HepG2 (cell line): ENCODE results near the gene TRAF4. TPM values are rescaled to one million over a fixed set of nuclear protein-coding genes. Genes with fewer than 3 reads are reported as not detected.

Experiments
- CHD2 ChIP-seq: IDR thresholded peaks from 2 replicates; pipeline ENCODE4 v1.6.1; 2011; ENCODE audit warnings: low read depth, low read length, improper control_type of control experiment
- DDIT3 ChIP-seq: sonication (generic); formaldehyde crosslinking; IDR thresholded peaks from 2 replicates; pipeline ENCODE4 v1.4.0; 2020; ENCODE audit warnings: mild to moderate bottlenecking, missing genetic modification reagents
- HHEX ChIP-seq: IDR thresholded peaks from 2 replicates; pipeline ENCODE4 v1.6.1; 2016; ENCODE audit warnings: control low read depth
- ISL2 ChIP-seq: sonication (generic); formaldehyde crosslinking; IDR thresholded peaks from 2 replicates; pipeline ENCODE4 v1.5.0; 2020; ENCODE audit warnings: missing genetic modification reagents
- KDM2A ChIP-seq: sonication (generic); formaldehyde crosslinking; IDR thresholded peaks from 2 replicates; pipeline ENCODE4 v1.4.0; 2020; ENCODE audit warnings: low read depth, missing genetic modification reagents, borderline replicate concordance
- MBNL3 ChIP-seq: fragments of 250-450 bp; sonication (Bioruptor Pico); conservative IDR thresholded peaks from 2 replicates; pipeline ENCODE4 v1.8.0; 2022; ENCODE audit warnings: mild to moderate bottlenecking, inconsistent platforms
- NPAS2 ChIP-seq: sonication (generic); formaldehyde crosslinking; IDR thresholded peaks from 2 replicates; pipeline ENCODE4 v1.8.0; 2022; ENCODE audit warnings: mild to moderate bottlenecking, missing genetic modification reagents, borderline replicate concordance
- PHF20 ChIP-seq: sonication (generic); formaldehyde crosslinking; IDR thresholded peaks from 2 replicates; pipeline ENCODE4 v1.5.0; 2020; ENCODE audit warnings: mild to moderate bottlenecking, missing genetic modification reagents
- SNAPC2 ChIP-seq: sonication (generic); formaldehyde crosslinking; IDR thresholded peaks from 2 replicates; pipeline ENCODE4 v1.8.1; 2022; ENCODE audit warnings: mild to moderate bottlenecking, missing genetic modification reagents
- TAF1 ChIP-seq: sonication (generic); formaldehyde crosslinking; IDR thresholded peaks from 2 replicates; pipeline ENCODE4 v1.4.0; 2020; ENCODE audit warnings: missing genetic modification reagents
- TMF1 ChIP-seq: sonication (generic); formaldehyde crosslinking; IDR thresholded peaks from 2 replicates; pipeline ENCODE4 v1.8.1; 2022; ENCODE audit warnings: low read depth, missing genetic modification reagents
- ZBTB3 ChIP-seq: sonication (generic); formaldehyde crosslinking; IDR thresholded peaks from 2 replicates; pipeline ENCODE4 v1.4.0; 2020; ENCODE audit warnings: low read depth, mild to moderate bottlenecking, moderate library complexity, missing genetic modification reagents, borderline replicate concordance
- ZFP91 ChIP-seq: sonication (generic); formaldehyde crosslinking; IDR thresholded peaks from 2 replicates; pipeline ENCODE4 v1.9.0; 2022; ENCODE audit warnings: missing genetic modification reagents, mild to moderate bottlenecking, borderline replicate concordance
- ZIK1 ChIP-seq: sonication (generic); formaldehyde crosslinking; IDR thresholded peaks from 2 replicates; pipeline ENCODE4 v1.5.0; 2020; ENCODE audit warnings: mild to moderate bottlenecking, low read depth, missing genetic modification reagents, borderline replicate concordance
- ZSCAN20 ChIP-seq: sonication (generic); formaldehyde crosslinking; IDR thresholded peaks from 2 replicates; pipeline ENCODE4 v1.4.0; 2020; ENCODE audit warnings: missing genetic modification reagents, mild to moderate bottlenecking, borderline replicate concordance
- ZSCAN29 ChIP-seq: sonication (generic); formaldehyde crosslinking; conservative IDR thresholded peaks from 2 replicates; pipeline ENCODE4 v1.4.0; 2020; ENCODE audit warnings: mild to moderate bottlenecking, missing genetic modification reagents
- ZZZ3 ChIP-seq: sonication (generic); formaldehyde crosslinking; IDR thresholded peaks from 2 replicates; pipeline ENCODE4 v1.4.0; 2020; ENCODE audit warnings: missing genetic modification reagents, mild to moderate bottlenecking, borderline replicate concordance
- polyA plus RNA-seq, 8 experiments: library from polyadenylated mRNA; depleted of rRNA in 3 of 8; stranded (reverse) in 7 of 8; unstranded in 1 of 8; fragments of >200 nt; fragmentation: Illumina TruSeq in 4 of 8; extraction: Trizol in 4 of 8; gene quantifications; 2 replicates each; pipeline versions ENCODE4 v1.2.1 to v1.2.3, GENCODE V29; 2011 to 2016; ENCODE audit warnings: low read depth in 4 of 8, missing spikeins in 1 of 8, mixed read lengths in 1 of 8; ENCODE audit not compliant: insufficient read depth in 1 of 8
- total RNA-seq, 5 experiments: library from RNA; depleted of rRNA; stranded (reverse); fragments of >200 nt; fragmentation: Illumina TruSeq; extraction: Trizol; gene quantifications; 2 replicates each; pipeline ENCODE4 v1.2.3, GENCODE V29; 2016; ENCODE audit warnings: low read depth in 1 of 5
- TF ChIP-seq, protein P1 (sequence below): sonication (generic); formaldehyde crosslinking; conservative IDR thresholded peaks from 2 replicates; pipeline ENCODE4 v1.8.0; 2022; ENCODE audit warnings: missing genetic modification reagents
- TF ChIP-seq, protein P2 (sequence below): IDR thresholded peaks from 2 replicates; pipeline ENCODE4 v1.6.1; 2018; ENCODE audit warnings: missing genetic modification reagents
- TF ChIP-seq, protein P3 (sequence below): sonication (generic); formaldehyde crosslinking; IDR thresholded peaks from 2 replicates; pipeline ENCODE4 v1.8.1; 2023; ENCODE audit warnings: missing genetic modification reagents, mild to moderate bottlenecking, borderline replicate concordance
- TF ChIP-seq, protein P4 (sequence below): sonication (generic); formaldehyde crosslinking; IDR thresholded peaks from 2 replicates; pipeline ENCODE4 v1.8.1; 2023; ENCODE audit warnings: mild to moderate bottlenecking, inconsistent platforms, moderate library complexity, missing genetic modification reagents, borderline replicate concordance

The TRAF4 gene
- total and polyA plus RNA-seq, 2 of the 13 experiments (the other 11 are each of a cell fraction or from before 2014, with no cell fraction given): 86.0 to 89.9 TPM

DNA sequence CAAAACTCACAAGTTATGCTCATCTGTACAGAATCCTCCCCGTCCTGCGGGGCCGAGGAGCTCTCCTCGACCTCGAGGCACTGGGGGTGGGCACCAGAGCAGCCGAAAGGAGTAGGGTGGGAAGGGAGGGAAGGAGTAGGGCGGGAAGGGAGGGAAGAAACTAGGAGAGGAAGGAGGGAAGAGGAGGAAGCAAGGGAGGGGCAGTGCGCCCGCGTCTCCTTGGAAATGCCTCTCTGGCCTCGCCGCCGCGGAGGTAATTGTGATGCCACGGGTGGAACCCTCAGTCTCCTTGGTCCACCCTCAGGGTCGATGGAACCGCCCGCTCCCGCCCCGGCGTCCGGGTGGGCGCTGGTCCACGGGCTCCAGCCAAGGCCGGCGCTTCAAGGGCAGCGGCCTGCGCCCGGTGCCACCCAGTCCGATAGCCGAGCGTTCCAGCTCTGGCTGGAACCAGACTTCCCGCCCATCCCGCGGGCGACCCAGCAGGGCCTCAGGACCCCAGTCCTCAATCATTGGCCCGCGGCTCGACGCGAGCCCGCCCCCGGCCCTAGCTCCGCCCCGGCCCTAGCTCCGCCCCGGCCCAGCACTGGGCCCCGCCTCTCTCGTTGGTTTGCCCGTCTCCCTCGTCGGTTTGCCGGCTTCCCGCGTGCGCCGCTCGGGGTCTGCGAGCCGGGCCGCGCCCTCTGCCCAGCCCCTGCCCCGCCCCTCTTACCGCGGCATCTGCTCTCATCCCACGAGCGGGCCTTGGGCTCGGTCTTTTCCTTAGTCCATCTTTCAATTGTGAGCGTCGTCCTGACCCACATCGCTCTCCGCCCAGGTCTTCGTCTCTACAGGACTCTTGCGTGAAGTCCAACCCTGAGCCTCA, 32.7 kb upstream of the TRAF4 start (continued):
- TF ChIP-seq, protein P1, sequence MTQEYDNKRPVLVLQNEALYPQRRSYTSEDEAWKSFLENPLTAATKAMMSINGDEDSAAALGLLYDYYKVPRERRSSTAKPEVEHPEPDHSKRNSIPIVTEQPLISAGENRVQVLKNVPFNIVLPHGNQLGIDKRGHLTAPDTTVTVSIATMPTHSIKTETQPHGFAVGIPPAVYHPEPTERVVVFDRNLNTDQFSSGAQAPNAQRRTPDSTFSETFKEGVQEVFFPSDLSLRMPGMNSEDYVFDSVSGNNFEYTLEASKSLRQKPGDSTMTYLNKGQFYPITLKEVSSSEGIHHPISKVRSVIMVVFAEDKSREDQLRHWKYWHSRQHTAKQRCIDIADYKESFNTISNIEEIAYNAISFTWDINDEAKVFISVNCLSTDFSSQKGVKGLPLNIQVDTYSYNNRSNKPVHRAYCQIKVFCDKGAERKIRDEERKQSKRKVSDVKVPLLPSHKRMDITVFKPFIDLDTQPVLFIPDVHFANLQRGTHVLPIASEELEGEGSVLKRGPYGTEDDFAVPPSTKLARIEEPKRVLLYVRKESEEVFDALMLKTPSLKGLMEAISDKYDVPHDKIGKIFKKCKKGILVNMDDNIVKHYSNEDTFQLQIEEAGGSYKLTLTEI (CRISPR knock-in tag): no peak
- TF ChIP-seq SNAPC2 (CRISPR knock-in tag) (no peak), ZZZ3 (no peak), ZIK1 (CRISPR knock-in tag) (peak; percentile 89; the same call in 1 of the 2 replicates), DDIT3 (CRISPR knock-in tag) (no peak), KDM2A (CRISPR knock-in tag) (peak; percentile 78), ZFP91 (CRISPR knock-in tag) (peak; percentile 61; the same call in 1 of the 2 replicates), HHEX (CRISPR knock-in tag) (no peak), PHF20 (CRISPR knock-in tag) (no peak), ZSCAN20 (CRISPR knock-in tag) (no peak), NPAS2 (CRISPR knock-in tag) (no peak), TAF1 (peak; percentile 93), TMF1 (CRISPR knock-in tag) (peak; percentile 72), MBNL3 (CRISPR knock-in tag) (no peak), ZSCAN29 (CRISPR knock-in tag) (no peak), ISL2 (CRISPR knock-in tag) (peak; percentile 46; the same call in 1 of the 2 replicates), CHD2 (0 out of 2 replicates have a peak, but pooled peaks have one; percentile 37), ZBTB3 (CRISPR knock-in tag) (no peak)
- TF ChIP-seq, protein P2, sequence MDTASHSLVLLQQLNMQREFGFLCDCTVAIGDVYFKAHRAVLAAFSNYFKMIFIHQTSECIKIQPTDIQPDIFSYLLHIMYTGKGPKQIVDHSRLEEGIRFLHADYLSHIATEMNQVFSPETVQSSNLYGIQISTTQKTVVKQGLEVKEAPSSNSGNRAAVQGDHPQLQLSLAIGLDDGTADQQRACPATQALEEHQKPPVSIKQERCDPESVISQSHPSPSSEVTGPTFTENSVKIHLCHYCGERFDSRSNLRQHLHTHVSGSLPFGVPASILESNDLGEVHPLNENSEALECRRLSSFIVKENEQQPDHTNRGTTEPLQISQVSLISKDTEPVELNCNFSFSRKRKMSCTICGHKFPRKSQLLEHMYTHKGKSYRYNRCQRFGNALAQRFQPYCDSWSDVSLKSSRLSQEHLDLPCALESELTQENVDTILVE (CRISPR knock-in tag): no peak; the same call in 1 of the 2 replicates
- TF ChIP-seq, protein P3, sequence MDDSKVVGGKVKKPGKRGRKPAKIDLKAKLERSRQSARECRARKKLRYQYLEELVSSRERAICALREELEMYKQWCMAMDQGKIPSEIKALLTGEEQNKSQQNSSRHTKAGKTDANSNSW (CRISPR knock-in tag): 0 out of 2 replicates have a peak, but pooled peaks have one; percentile 90
- TF ChIP-seq, protein P4, sequence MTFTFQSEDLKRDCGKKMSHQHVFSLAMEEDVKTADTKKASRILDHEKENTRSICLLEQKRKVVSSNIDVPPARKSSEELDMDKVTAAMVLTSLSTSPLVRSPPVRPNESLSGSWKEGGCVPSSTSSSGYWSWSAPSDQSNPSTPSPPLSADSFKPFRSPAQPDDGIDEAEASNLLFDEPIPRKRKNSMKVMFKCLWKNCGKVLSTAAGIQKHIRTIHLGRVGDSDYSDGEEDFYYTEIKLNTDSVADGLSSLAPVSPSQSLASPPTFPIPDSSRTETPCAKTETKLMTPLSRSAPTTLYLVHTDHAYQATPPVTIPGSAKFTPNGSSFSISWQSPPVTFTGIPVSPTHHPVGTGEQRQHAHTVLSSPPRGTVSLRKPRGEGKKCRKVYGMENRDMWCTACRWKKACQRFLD (CRISPR knock-in tag): no peak
